A549 (cell line): ENCODE results near the gene PIEZO2.

Experiments
- CBX2 ChIP-seq: fragments of 200-600 bp; sonication (generic); IDR thresholded peaks from 2 replicates; pipeline ENCODE4 v1.6.1; 2016; ENCODE audit warnings: low read depth, mild to moderate bottlenecking, borderline replicate concordance
- CEBPB ChIP-seq, 2 experiments: fragments of >200 bp in 1 of 2; sonication (Bioruptor Twin) in 1 of 2; formaldehyde crosslinking in 1 of 2; IDR thresholded peaks; 2 replicates each; pipeline ENCODE4 v1.6.1; 2012 to 2016
- EHMT2 ChIP-seq: fragments of 200-600 bp; sonication (generic); IDR thresholded peaks from 2 replicates; pipeline ENCODE4 v1.6.1; 2016; ENCODE audit warnings: antibody characterized with exemption, low read depth, mild to moderate bottlenecking, moderate library complexity
- POLR2A ChIP-seq: IDR thresholded peaks from 2 replicates; pipeline ENCODE4 v1.6.1; 2012; ENCODE audit warnings: mild to moderate bottlenecking, low read length
- POLR2AphosphoS2 ChIP-seq: conservative IDR thresholded peaks from 2 replicates; pipeline ENCODE4 v1.6.1; 2012; ENCODE audit warnings: low read length, improper control_type of control experiment, inconsistent platforms
- RAD21 ChIP-seq, 2 experiments: fragments of >200 bp in 1 of 2; sonication (Bioruptor Twin) in 1 of 2; formaldehyde crosslinking in 1 of 2; IDR thresholded peaks in 1 of 2; conservative IDR thresholded peaks in 1 of 2; 2 replicates in 1 of 2; 3 replicates in 1 of 2; pipeline ENCODE4 v1.6.1; 2012 to 2018; ENCODE audit warnings: inconsistent platforms in 1 of 2
- TF ChIP-seq, protein P1 (sequence below): IDR thresholded peaks from 2 replicates; pipeline ENCODE4 v1.6.1; 2012
- TF ChIP-seq, protein P2 (sequence below): fragments of >200 bp; sonication (Bioruptor Twin); formaldehyde crosslinking; IDR thresholded peaks from 3 replicates; pipeline ENCODE4 v1.5.1; 2016

DNA sequence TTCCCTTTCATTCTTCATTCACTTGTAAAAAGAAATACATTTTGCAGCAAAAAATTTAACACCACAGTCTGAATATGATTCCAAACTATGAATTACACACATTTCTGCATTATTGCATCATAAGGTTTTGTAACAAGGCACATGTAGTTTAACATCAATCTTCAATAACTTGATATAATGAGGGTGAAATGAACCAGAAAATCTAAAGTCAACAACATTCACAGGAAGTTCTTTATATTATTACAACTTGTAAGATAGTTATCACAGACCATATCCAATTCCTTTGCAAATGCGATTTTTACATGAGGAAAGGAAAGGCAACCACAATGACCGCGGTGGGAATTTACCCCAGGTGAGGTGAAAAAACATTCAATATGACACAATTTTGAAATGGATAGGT lies 410.2 kb downstream of the PIEZO2 start:
- TF ChIP-seq, protein P1, sequence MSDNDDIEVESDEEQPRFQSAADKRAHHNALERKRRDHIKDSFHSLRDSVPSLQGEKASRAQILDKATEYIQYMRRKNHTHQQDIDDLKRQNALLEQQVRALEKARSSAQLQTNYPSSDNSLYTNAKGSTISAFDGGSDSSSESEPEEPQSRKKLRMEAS: no peak
- TF ChIP-seq POLR2A (no peak), CEBPB (IDR thresholded peaks at IDR 0.05) (no peak), EHMT2 (no peak), RAD21 (conservative IDR thresholded peaks at IDR 0.05 in 1 of 2, IDR thresholded peaks at IDR 0.05 in 1 of 2) (no peak), CBX2 (no peak), POLR2AphosphoS2 (no peak)
- TF ChIP-seq, protein P2, sequence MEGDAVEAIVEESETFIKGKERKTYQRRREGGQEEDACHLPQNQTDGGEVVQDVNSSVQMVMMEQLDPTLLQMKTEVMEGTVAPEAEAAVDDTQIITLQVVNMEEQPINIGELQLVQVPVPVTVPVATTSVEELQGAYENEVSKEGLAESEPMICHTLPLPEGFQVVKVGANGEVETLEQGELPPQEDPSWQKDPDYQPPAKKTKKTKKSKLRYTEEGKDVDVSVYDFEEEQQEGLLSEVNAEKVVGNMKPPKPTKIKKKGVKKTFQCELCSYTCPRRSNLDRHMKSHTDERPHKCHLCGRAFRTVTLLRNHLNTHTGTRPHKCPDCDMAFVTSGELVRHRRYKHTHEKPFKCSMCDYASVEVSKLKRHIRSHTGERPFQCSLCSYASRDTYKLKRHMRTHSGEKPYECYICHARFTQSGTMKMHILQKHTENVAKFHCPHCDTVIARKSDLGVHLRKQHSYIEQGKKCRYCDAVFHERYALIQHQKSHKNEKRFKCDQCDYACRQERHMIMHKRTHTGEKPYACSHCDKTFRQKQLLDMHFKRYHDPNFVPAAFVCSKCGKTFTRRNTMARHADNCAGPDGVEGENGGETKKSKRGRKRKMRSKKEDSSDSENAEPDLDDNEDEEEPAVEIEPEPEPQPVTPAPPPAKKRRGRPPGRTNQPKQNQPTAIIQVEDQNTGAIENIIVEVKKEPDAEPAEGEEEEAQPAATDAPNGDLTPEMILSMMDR: no peak
